ENCODE results near the gene INPP5J.
A peak's percentile ranks its signal among the peaks of the same experiment; 100 is the strongest.
"Not testable (repeated sequence)": the region's sequence is repeated elsewhere in the genome, so short reads cannot be mapped to it uniquely, and the experiment has no call there.

The INPP5J gene, protein sequence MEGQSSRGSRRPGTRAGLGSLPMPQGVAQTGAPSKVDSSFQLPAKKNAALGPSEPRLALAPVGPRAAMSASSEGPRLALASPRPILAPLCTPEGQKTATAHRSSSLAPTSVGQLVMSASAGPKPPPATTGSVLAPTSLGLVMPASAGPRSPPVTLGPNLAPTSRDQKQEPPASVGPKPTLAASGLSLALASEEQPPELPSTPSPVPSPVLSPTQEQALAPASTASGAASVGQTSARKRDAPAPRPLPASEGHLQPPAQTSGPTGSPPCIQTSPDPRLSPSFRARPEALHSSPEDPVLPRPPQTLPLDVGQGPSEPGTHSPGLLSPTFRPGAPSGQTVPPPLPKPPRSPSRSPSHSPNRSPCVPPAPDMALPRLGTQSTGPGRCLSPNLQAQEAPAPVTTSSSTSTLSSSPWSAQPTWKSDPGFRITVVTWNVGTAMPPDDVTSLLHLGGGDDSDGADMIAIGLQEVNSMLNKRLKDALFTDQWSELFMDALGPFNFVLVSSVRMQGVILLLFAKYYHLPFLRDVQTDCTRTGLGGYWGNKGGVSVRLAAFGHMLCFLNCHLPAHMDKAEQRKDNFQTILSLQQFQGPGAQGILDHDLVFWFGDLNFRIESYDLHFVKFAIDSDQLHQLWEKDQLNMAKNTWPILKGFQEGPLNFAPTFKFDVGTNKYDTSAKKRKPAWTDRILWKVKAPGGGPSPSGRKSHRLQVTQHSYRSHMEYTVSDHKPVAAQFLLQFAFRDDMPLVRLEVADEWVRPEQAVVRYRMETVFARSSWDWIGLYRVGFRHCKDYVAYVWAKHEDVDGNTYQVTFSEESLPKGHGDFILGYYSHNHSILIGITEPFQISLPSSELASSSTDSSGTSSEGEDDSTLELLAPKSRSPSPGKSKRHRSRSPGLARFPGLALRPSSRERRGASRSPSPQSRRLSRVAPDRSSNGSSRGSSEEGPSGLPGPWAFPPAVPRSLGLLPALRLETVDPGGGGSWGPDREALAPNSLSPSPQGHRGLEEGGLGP

GRCh38 chr22:31122532-31123291 is at the start of gene INPP5J:
TSS of gene INPP5J (plus strand) at chr22:31122966. CDS start at chr22:31123015, 49 bp downstream.
- peak; percentile 55 for DNase-seq
- in situ Hi-C loops (cut with HindIII; ENCODE audit: low pct_ligation_motif_present, low pct_unique_long_range_greater_than_20kb, low sequenced_read_pairs), result no loop called here

DNA sequence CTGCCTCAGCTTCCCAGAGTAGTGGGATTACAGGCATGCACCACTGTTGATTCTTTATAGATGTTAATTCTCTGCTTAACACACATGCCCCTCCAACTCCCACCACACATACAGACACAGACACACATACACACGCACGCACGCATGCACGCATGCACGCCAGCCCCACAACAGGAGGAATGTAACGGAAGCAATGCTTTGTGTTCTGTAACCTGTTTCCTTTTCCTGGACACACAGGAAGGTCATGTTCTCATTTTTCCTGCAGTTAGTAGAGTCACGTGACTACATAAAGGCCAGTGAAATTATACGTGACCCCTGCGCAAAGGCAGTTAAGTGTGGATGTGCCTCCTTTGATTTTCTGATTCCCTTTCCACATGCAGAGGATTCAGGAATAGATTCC is 49.6 kb upstream of the INPP5J start:
- in situ Hi-C loops (cut with HindIII; ENCODE audit: low pct_ligation_motif_present, low pct_unique_long_range_greater_than_20kb, low sequenced_read_pairs); DNase-seq: not testable (repeated sequence)

DNA sequence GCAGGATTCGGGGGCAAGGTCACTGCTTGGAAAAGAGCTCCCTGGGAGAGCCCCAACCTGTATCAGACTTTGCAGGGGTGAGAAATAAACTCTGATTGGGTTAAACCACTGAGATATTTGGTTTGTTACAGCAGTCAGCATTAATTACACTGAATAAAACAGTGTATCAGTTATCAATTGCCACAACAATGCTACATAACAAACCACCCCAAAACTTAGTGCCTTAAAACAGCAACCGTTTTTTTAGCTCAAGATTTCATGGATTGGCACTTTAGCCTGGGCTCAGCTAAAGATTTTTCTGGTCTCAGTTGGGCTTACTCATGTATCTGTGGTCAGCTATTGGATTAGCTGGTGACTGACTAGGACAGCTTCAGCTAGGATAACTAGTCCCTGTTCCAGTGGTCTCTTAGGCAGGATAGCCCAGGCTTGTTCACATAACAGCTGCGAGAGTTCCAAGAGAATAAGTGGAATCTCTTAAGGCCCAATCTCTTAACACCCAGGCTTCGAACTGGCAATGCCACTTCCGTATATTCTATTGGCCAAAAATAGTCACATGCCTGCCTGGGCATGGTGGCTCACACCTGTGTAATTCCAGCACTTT is 49.1 kb upstream of the INPP5J start:
- DNase-seq; in situ Hi-C loops (cut with HindIII; ENCODE audit: low pct_ligation_motif_present, low pct_unique_long_range_greater_than_20kb, low sequenced_read_pairs): not testable (repeated sequence)

- no peak for DNase-seq
- in situ Hi-C loops (cut with HindIII; ENCODE audit: low pct_ligation_motif_present, low pct_unique_long_range_greater_than_20kb, low sequenced_read_pairs), result no loop called here
Measured at GRCh38 chr22:31075961-31076360, 46.8 kb upstream of the INPP5J start.

GRCh38 chr22:31077681-31078080 is 45.1 kb upstream of the INPP5J start:
- no peak for DNase-seq
- in situ Hi-C loops (cut with HindIII; ENCODE audit: low pct_ligation_motif_present, low pct_unique_long_range_greater_than_20kb, low sequenced_read_pairs), result no loop called here

DNA sequence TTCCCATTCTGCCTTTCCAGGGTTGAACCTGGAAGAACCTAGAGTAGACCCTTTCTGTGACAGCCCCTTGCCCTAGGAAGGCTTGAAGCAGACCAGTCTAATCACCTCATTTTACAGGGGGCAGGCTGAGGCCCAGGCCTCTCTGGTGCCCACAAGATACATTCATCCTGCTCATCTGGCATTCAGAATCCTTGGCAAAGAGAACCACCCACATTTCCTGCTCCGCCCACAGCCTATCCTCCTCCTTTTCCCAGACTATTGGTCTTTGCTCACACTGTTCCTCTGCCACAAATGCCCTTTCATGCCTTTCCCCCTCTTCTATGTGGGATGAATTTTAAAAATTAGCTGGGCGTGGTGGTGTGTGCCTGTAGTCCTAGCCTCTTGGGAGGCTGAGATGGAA is 44.4 kb upstream of the INPP5J start:
- peak; percentile 21 for DNase-seq
- in situ Hi-C loops (cut with HindIII; ENCODE audit: low pct_ligation_motif_present, low pct_unique_long_range_greater_than_20kb, low sequenced_read_pairs), result not testable (repeated sequence)

DNA sequence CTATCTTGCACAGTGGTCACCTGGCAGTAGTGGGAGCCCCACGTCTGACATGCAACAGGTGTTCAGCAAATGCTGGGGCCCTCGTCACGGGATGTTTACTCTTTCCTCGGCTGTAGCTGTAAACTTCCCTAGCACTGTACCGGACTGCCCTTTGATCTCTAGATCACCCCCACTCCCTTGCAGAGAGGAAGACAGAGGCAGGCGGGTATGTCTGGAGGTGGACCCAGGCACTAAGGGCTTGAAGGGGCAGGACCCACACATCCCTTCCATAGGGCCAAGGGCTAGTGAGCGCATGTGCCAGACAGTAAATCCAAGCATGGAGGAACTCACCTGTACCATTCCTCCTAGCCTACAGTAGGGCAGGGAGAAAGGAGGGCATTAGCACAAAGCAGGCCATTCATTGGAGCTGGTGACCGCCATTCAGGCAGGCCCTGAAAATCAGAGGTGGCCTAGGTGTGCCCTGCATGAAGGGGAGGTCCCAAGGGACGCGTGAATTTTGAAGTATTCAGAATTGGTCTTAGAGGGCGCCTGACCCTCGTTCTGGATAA is 43.6 kb upstream of the INPP5J start:
- DNase-seq, result no peak
- in situ Hi-C loops (cut with HindIII; ENCODE audit: low pct_ligation_motif_present, low pct_unique_long_range_greater_than_20kb, low sequenced_read_pairs), result no loop called here

- in situ Hi-C loops (cut with HindIII; ENCODE audit: low pct_ligation_motif_present, low pct_unique_long_range_greater_than_20kb, low sequenced_read_pairs), result no loop called here
- DNase-seq, result no peak
Measured at GRCh38 chr22:31080164-31080847, 42.5 kb upstream of the INPP5J start.

DNA sequence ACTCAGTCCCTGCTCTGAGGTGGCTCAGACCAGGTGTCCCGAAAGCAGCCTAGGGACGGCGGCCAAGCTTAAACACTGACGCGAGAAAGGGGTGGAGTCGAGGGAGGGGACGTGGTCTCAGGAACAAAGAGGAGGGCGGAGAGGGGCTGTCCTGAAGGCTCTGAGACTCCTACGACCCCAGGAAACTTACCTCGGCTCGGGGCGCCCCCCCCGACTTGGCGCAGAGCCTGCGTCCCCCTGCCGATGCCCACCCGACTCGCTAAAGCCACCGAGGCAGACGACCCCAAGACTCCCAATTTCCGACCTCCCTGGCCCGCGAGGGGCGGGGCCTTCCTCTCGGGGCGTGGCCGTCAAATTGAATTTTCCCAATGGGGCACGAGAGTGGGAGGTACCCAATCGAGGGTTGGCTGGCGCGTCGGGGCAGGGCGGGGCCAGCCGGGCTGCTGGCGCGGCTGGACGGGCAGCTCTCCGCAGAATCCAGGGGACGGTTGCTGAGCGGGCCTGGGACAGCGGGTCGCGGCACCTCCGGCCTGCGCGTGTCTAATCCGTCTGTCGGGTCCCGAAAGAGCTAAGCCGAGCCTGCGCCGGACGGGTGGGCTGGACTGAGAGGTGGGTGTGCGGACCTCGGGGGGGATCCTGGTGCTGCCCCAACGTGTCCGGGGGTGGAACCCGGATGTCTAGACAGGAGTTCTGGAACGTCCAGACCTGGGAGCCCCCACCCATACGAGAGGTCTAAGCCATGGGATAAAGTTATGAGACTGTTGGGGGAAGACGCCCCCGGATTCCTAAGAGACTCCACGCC is 41.7 kb upstream of the INPP5J start, which contains the start of gene SMTN:
SMTN (plus strand) TSS at position 471 of the 802 bp plus-strand sequence. CDS start 1,941 bp downstream, outside the sequence.
- DNase-seq, result peak; percentile 87
- in situ Hi-C loops (cut with HindIII; ENCODE audit: low pct_ligation_motif_present, low pct_unique_long_range_greater_than_20kb, low sequenced_read_pairs), result no loop called here

GRCh38 chr22:31081963-31082605 is 40.7 kb upstream of the INPP5J start:
- DNase-seq, result peak; percentile 74
- in situ Hi-C loops (cut with HindIII; ENCODE audit: low pct_ligation_motif_present, low pct_unique_long_range_greater_than_20kb, low sequenced_read_pairs), result no loop called here

DNA sequence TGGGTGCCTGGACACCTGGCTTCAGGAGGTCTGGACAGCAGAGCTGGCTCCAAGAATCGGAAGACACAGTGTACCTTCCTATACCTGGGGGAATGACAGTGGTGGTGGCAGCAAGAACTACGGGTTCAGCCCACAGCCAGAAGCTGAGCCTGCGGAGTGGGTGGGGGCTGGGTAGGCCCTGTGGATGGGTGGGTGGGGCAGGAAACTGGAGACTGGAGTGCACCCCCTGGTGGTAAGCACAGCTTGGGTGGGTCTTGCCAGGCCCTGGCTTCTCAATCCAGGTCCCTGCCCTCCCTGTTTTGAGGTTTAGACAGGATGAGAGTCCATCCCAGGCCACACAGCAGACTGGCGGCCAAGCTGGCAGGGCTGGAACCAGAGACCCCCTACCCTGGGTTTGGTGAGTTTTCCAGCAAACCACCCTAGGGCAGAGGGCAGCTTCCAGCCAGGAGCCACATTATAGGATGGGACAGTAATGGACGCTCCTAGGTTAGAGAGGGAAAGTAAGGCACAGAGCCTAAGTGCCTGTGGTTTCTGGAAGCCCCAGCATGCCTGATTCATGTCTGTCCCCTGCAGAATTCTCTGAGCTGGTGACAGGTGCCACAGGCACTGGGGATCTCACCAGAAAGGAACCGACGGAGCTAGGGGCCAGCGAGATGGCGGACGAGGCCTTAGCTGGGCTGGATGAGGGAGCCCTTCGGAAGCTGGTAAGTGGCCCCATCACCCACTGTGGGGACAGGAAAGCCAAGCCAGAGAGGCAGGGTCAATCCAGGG is 40.0 kb upstream of the INPP5J start:
- in situ Hi-C loops (cut with HindIII; ENCODE audit: low pct_ligation_motif_present, low pct_unique_long_range_greater_than_20kb, low sequenced_read_pairs), result no loop called here
- DNase-seq, result peak; percentile 75

- in situ Hi-C loops (cut with HindIII; ENCODE audit: low pct_ligation_motif_present, low pct_unique_long_range_greater_than_20kb, low sequenced_read_pairs), result no loop called here
- peak; percentile 48 for DNase-seq
Measured at GRCh38 chr22:31083377-31083768, 39.4 kb upstream of the INPP5J start.

DNA sequence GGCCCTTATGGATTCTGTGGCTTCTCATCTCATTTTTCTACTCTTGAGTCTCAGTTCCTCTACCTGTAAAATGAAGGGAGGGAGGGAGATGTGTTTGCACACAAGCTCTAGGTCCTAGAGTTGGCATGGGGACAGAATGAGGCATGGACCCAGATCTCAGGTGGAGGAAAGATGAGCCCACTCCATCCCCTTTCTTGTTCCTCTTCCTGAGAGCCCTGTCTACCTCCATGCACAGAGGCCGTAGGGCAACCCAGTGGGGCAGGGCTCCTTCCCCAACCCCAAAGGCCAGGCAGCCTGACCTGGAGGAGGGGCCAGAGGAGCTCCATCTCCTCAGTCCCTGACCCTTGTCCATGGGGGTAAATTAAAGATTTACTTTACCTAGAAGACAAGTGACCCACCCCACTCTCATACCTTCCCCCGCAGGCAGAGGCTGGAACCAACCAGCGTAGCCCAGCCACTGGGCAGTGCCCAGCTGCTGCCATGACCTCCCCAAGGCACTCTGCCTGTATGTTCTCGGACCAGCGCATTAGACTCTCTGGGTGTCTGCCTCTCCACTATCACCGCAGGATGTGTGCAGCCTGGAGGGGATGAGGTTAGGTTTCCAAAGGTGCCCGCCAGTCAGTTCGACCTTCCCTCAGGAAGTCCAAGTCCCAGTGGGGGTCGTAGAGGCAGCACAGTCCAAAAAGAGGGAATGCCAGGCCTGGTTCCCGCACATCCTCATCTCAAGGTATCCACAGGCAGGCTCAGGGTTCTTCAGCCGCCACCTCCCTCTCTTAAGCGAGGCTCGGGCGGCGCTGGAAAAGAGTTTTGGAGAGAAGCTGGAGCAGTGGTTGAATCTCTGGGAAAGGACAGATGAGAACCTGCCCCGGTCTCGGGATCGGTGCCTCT is 38.6 kb upstream of the INPP5J start:
- DNase-seq, result no peak
- in situ Hi-C loops (cut with HindIII; ENCODE audit: low pct_ligation_motif_present, low pct_unique_long_range_greater_than_20kb, low sequenced_read_pairs), result no loop called here

GRCh38 chr22:31084811-31085492 is 37.8 kb upstream of the INPP5J start:
- no peak for DNase-seq
- in situ Hi-C loops (cut with HindIII; ENCODE audit: low pct_ligation_motif_present, low pct_unique_long_range_greater_than_20kb, low sequenced_read_pairs), result no loop called here
